Fibroblast of lung (primary cell): Measurements from ENCODE around the gene MOSMO. TPM values are rescaled to one million over a fixed set of nuclear protein-coding genes. Genes with fewer than 3 reads are reported as not detected.

Experiments used
- DNase-seq, 2 donors: peaks; one replicate each; pipeline versions ENCODE4 v3.0.0 to v3.0.0-alpha.2; 2010; ENCODE audit warnings: low read depth in 2 of 2
- H2AFZ ChIP-seq: 2 replicates; pipeline ENCODE4 v1.5.1; 2012; ENCODE audit warnings: low read length, control low read depth, inconsistent platforms
- H3K27ac ChIP-seq: 2 replicates; pipeline ENCODE4 v1.5.1; 2011; ENCODE audit warnings: low read length, control low read depth; ENCODE audit not compliant: insufficient read depth
- H3K27me3 ChIP-seq: 2 replicates; pipeline ENCODE4 v1.5.1; 2011; ENCODE audit warnings: mild to moderate bottlenecking, low read length; ENCODE audit not compliant: control insufficient read depth, insufficient read depth
- H3K36me3 ChIP-seq: 2 replicates; pipeline ENCODE4 v1.5.1; 2011; ENCODE audit warnings: low read length; ENCODE audit not compliant: control insufficient read depth, insufficient read depth
- H3K4me1 ChIP-seq: 2 replicates; pipeline ENCODE4 v1.5.1; 2011; ENCODE audit warnings: low read length; ENCODE audit not compliant: control insufficient read depth, insufficient read depth; ENCODE audit errors: extremely low read depth
- H3K4me2 ChIP-seq: 2 replicates; pipeline ENCODE4 v1.5.1; 2011; ENCODE audit warnings: low read length, control low read depth; ENCODE audit not compliant: insufficient read depth; ENCODE audit errors: extremely low read depth
- H3K4me3 ChIP-seq, 4 experiments: fragments of 200-600 bp in 1 of 4; sonication (generic) in 1 of 4; replicated peaks in 1 of 4; 2 replicates each; pipeline ENCODE4 v1.5.1; 2011 to 2016; ENCODE audit warnings: low read length in 4 of 4, low read depth in 3 of 4, mild to moderate bottlenecking in 3 of 4, control low read depth in 2 of 4, inconsistent platforms in 1 of 4, mixed read lengths in 1 of 4; ENCODE audit not compliant: insufficient read depth in 1 of 4; ENCODE audit errors: control extremely low read depth in 1 of 4
- H3K79me2 ChIP-seq: 2 replicates; pipeline ENCODE4 v1.5.1; 2012; ENCODE audit warnings: mild to moderate bottlenecking, low read length, inconsistent platforms; ENCODE audit not compliant: control insufficient read depth, insufficient read depth
- H3K9ac ChIP-seq: 2 replicates; pipeline ENCODE4 v1.5.1; 2011; ENCODE audit warnings: mild to moderate bottlenecking, low read length, control low read depth; ENCODE audit not compliant: insufficient read depth
- H3K9me3 ChIP-seq: 2 replicates; pipeline ENCODE4 v1.5.1; 2012; ENCODE audit warnings: low read depth, low read length; ENCODE audit not compliant: control insufficient read depth, insufficient read depth
- H4K20me1 ChIP-seq: 2 replicates; pipeline ENCODE4 v1.5.1; 2011; ENCODE audit warnings: low read length; ENCODE audit not compliant: control insufficient read depth, insufficient read depth; ENCODE audit errors: extremely low read depth
- CTCF ChIP-seq, 2 donors: IDR thresholded peaks in 1 of 2; conservative IDR thresholded peaks in 1 of 2; 1 replicate in 1 of 2; 2 replicates in 1 of 2; pipeline ENCODE4 v1.5.1; 2011 to 2012; ENCODE audit warnings: low read length in 2 of 2, control low read depth in 1 of 2, inconsistent platforms in 1 of 2, low read depth in 1 of 2, mild to moderate bottlenecking in 1 of 2
- EZH2 ChIP-seq: IDR thresholded peaks from 2 replicates; pipeline ENCODE4 v1.5.1; 2012; ENCODE audit warnings: low read length, control low read depth, mild to moderate bottlenecking; ENCODE audit errors: missing control alignments
- polyA plus RNA-seq, 2 donors: library from polyadenylated mRNA; depleted of rRNA in 1 of 2; stranded (reverse) in 1 of 2; unstranded in 1 of 2; fragments of >200 nt; gene quantifications; 2 replicates each; pipeline ENCODE4 v1.2.1, GENCODE V29; 2011 to 2012; ENCODE audit warnings: missing spikeins in 1 of 2
- total RNA-seq: library from RNA; depleted of rRNA; stranded (reverse); fragments of >200 nt; gene quantifications from 2 replicates; pipeline ENCODE4 v1.2.1, GENCODE V29; 2014

MOSMO gene
- total and polyA plus RNA-seq, 2 donors (not counting 1 experiment from before 2014, with no cell fraction given) = 13.7 to 14.0 TPM

- TF ChIP-seq CTCF (conservative IDR thresholded peaks at IDR 0.05 in 1 of 2, IDR thresholded peaks at IDR 0.05 in 1 of 2; ENCODE audit: low read depth in 1 of 2, low read length in 2 of 2) (no peak), EZH2 (no peak)
- H3K36me3 ChIP-seq = no peaks in the 10 kb centered on the region
- no peak overlapping the region for H3K27ac ChIP-seq
- no peaks in the 10 kb centered on the region for H3K9me3 ChIP-seq
- H3K9ac ChIP-seq = no peak overlapping the region
- no peaks in the 10 kb centered on the region for H3K79me2 ChIP-seq
- H3K4me2 ChIP-seq = no peak overlapping the region
- no peaks in the 10 kb centered on the region for H4K20me1 ChIP-seq
- no peaks in the 10 kb centered on the region for H3K4me1 ChIP-seq
- H3K4me3 ChIP-seq = no peak overlapping the region
- no peaks in the 10 kb centered on the region for H3K27me3 ChIP-seq
- H2AFZ ChIP-seq = no peak overlapping the region
- no peak for DNase-seq
These were observed 122.6 kb downstream of the MOSMO start for GRCh38 chr16:22130528-22130927.

GRCh38 chr16:22132801-22133200 is 124.9 kb downstream of the MOSMO start:
- no peak overlapping the region for H3K4me3 ChIP-seq
- TF ChIP-seq EZH2 (no peak), CTCF (conservative IDR thresholded peaks at IDR 0.05 in 1 of 2, IDR thresholded peaks at IDR 0.05 in 1 of 2; ENCODE audit: low read depth in 1 of 2, low read length in 2 of 2) (no peak)
- no peaks in the 10 kb centered on the region for H4K20me1 ChIP-seq
- H3K4me2 ChIP-seq = no peak overlapping the region
- no peaks in the 10 kb centered on the region for H3K9me3 ChIP-seq
- H3K27ac ChIP-seq = no peak overlapping the region
- no peaks in the 10 kb centered on the region for H3K27me3 ChIP-seq
- H3K79me2 ChIP-seq = no peaks in the 10 kb centered on the region
- DNase-seq = no peak
- H3K36me3 ChIP-seq = no peaks in the 10 kb centered on the region
- H2AFZ ChIP-seq = no peak overlapping the region
- no peak overlapping the region for H3K9ac ChIP-seq
- H3K4me1 ChIP-seq = no peaks in the 10 kb centered on the region

Other genes with a start within 250 kb of the MOSMO start
- 18.2 and 32.2 TPM in 2 replicates for gene NPIPB4, start 150.4 kb upstream of the MOSMO start, total RNA-seq
- gene NPIPB4, start 150.4 kb upstream of the MOSMO start, polyA plus RNA-seq = 7.0 and 7.8 TPM in 2 replicates
- 192 and 204 TPM in 2 replicates for gene UQCRC2, start 54.8 kb upstream of the MOSMO start, total RNA-seq
- 181 and 207 TPM in 2 replicates for gene UQCRC2, start 54.8 kb upstream of the MOSMO start, polyA plus RNA-seq
- gene PDZD9, start 7.0 kb upstream of the MOSMO start, total RNA-seq = not detected in 2 replicates
- not detected in 2 replicates for gene PDZD9, start 7.0 kb upstream of the MOSMO start, polyA plus RNA-seq
- gene VWA3A, start 84.4 kb downstream of the MOSMO start, total RNA-seq = 0.17 TPM in 1 of 2 replicates, not detected in the other
- 0.06 TPM in 1 of 2 replicates, not detected in the other for gene VWA3A, start 84.4 kb downstream of the MOSMO start, polyA plus RNA-seq
- under 0.01 TPM in 1 of 2 replicates, not detected in the other for gene SDR42E2, start 154.4 kb downstream of the MOSMO start, total RNA-seq
- gene SDR42E2, start 154.4 kb downstream of the MOSMO start, polyA plus RNA-seq = not detected in 2 replicates
- 22.6 and 31.3 TPM in 2 replicates for gene EEF2K, start 198.2 kb downstream of the MOSMO start, total RNA-seq
- 8.9 and 11.4 TPM in 2 replicates for gene EEF2K, start 198.2 kb downstream of the MOSMO start, polyA plus RNA-seq